Stimulated activated CD8-positive, alpha-beta memory T cell treated with anti-CD3 and anti-CD28 coated beads, Interleukin-2, amount 100 ng/mL, for 1 hour (primary cell): ENCODE results near the gene SERPINA3.

Experiments used
- DNase-seq, 2 donors: peaks; one replicate each; pipeline ENCODE4 v3.0.0-alpha.2; 2020; ENCODE audit warnings: low read depth in 2 of 2

The SERPINA3 gene

DNA sequence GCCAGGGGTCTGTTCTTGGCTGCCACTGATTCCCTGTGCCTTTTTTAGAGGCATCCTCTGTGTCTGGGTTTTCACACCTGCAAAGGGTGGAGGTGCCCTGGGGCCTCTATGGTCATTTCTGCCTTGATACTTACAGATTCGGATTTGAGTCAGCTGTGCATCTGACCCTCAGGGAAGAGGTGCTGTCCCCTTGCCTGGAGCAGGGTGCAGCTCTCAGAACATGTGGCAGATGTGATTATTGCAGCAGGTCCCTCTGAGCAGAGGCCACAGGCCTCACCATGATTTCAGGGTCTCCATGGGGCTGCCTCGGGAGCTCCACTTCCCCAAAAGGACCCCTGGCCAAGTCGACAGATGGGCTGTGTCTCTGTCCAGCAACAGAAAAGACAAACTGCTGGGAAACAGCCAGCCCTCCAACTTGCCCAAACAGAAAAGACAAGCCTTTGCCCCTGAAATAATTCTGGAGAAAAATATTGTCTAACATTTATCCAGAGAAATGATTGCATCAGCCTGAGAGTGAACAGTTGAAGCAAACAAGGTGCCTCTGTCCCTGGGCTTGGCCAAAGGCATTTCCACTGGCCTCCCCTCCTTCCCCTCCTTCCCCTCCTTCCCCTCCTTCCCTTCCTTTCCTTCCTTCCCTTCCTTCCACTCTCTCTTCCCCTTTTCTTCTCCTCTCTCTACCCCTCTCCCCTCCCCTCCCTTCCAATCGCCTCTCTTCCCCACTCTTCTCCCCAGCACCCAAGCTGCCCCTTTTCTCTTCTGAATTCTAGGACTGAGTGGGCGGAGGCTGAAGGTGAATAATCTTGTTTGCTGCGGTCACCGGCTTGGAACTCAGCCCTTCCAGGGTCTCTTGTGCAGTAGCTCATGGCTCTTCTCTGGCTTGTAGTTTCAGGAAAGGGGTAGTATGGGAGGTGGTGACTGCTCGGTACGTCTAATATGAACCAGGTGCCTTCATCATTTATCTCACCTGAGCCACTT lies 676 bp downstream of the SERPINA3 start:
- no peak for DNase-seq

DNA sequence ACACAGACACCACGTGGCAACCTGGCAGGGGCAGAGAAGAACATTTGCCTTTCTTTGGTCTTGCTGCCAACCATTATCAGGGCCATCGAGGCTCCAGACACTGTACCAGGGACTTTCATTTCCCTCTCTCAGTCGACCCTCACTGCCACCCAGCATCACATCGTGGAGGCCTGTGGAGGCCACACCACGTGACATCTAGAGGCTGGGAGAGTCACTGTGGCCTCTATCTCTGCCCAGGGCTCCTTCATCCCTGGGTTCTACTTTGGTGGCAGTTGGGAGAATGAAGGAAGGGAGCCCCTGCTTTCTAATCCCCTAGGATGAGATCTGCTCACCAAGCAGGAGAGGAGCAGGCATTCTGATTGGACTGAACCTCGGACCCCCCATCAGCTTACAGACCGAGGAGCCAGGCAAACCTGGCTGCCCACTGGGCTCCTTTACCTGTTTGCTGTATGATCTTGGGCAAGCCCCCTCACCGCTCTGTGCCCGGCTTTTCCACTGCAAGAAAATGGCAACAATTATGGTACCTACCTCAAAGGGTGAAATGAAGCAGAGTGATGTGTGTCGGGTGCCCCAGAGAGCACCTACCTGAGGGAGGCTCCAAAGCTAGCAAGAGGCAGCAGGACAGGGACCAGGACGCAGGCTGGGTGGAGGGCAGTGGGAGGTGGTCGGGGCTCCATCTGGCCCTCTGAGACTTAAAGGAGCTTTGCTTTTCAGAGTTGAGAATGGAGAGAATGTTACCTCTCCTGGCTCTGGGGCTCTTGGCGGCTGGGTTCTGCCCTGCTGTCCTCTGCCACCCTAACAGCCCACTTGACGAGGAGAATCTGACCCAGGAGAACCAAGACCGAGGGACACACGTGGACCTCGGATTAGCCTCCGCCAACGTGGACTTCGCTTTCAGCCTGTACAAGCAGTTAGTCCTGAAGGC lies 1.8 kb downstream of the SERPINA3 start:
- DNase-seq = no peak

DNA sequence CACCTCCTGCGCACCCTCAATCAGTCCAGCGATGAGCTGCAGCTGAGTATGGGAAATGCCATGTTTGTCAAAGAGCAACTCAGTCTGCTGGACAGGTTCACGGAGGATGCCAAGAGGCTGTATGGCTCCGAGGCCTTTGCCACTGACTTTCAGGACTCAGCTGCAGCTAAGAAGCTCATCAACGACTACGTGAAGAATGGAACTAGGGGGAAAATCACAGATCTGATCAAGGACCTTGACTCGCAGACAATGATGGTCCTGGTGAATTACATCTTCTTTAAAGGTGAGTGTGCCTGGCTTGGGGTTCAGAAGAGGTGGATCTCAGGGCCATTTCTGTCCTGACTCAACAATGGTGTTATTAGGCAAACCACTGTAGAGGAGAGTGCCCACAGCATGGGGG lies 2.6 kb downstream of the SERPINA3 start:
- DNase-seq = no peak

DNA sequence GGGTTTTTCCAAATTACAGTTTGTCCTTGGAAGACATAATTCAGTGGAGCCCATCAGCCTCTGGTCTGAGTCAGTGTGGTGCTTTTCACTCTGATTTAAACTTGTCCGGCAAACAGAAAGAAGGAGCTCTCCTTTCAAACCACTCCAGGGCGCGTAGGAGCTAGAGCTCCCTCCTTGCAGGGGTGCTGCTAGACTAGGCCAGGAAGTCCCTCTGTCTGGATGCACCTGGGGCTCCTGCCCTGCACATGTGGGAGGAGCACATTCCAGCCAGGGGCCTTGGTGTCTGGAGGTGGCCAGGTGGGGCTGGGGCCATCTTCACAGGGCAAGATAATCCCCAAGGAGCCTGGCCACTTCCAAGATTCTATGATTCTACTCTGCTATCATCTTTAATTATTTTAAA lies 3.1 kb downstream of the SERPINA3 start:
- no peak for DNase-seq

DNA sequence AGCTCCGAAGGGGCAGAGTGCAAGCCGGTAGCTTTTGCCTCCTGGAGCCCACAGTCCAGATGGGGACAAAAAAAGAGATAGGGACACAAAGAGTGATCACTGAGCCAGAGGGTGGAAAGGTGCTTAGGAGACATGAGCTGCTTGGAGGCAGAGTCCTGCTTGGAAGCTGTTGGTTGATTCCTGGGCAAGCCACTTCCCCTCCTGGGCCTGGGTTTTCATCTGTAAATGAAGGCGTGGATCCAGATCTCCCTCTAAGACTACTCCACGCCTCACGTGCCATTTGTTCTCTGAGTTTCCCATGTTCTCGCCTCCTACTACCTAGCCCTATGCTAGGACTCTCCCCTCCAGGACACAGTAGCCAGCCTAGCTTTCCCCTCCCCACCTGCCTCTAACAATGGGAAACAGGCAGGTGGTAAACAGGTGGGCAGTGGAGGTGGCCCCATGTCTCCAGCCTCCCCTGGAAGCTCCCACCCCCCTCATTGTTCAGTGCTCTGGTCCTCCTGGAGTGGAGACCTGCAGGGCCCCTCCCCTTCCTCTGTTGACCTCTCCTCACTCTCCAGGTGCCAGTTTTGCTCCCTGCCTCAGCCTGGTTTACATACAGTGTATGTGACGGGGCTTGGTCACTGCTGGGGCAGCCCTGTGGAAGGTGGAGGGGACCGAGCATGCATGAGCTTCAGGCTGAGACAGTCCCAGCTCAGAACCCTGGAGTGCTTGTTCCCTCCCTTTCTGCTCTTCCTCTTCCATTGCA lies 3.8 kb downstream of the SERPINA3 start:
- DNase-seq = no peak

DNA sequence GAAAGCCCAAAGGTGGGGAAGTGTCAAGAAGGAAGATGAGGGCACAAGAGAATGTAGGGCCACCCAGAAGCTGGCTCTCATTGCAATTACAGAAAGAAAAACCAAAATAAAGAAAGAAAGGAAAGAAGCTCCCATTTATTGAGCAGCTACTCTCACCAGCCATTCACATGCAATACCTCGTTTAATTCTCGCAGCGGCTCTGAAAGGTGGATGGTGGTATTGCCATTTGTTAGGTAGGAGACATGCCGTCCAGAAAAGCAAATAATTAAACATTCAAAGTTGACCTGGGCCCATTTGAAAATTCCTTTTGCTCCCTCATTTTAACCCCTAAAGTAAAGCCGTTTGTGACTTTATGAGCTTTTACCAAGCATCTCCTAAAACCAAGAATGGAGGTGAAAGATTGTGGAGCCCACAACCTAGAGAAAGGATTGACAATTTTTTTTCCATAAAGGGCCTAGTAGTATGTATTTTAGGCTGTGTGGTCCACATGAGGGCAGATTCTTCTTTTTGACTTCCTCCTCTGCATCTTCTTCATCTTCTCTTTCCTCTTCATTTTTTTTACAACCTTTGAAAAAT lies 5.3 kb downstream of the SERPINA3 start:
- DNase-seq = no peak

DNA sequence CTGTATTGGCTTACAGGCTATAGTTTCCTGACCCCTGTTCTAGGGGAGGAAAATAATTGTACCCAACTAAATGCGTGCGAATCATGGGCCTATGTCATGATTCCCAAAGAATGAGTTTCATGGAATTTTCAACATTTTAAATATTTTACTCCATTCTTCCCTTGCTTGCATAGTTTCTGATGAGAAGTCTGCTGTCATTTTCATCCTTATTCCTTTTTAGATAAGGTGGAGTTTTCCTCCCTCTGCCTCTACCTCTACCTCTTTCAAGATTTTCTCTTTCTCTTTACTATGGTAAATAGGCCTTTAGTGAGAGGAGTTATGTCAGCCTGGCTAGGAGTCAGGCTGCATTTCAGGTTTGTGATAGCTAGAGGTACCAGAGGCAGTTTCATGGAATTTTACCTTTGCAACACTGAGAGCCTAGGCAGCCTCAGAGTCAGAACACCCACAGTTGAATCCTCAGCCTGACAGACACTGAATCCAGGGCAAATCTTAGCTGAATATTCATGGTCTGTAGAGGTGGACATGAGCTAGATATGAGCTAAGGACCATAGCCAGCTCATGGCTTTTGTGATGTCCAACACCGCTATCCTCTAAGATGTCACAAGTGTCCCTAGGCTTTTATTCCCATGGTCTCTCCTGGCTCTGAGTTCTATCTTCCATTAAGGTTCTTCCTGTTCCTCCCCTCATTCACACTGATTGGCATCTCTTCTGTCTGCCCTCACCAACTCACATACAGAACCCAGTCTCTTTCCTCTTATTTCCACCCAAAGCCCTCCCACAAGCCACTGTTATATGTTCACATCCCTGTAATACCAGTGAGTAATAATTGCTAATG lies 6.0 kb downstream of the SERPINA3 start:
- DNase-seq = no peak

DNA sequence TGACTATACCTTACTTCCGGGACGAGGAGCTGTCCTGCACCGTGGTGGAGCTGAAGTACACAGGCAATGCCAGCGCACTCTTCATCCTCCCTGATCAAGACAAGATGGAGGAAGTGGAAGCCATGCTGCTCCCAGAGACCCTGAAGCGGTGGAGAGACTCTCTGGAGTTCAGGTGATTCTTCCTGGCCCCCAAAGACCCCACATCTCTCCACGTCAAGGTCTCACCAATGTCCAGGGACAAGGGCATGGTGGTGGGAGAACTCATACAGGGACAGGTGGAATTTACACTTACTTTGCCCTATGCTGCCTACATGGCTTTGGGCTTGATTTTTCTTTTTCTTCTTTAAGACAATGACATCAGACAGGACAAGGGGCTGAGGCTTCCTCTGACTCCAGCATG lies 7.1 kb downstream of the SERPINA3 start:
- DNase-seq = no peak

DNA sequence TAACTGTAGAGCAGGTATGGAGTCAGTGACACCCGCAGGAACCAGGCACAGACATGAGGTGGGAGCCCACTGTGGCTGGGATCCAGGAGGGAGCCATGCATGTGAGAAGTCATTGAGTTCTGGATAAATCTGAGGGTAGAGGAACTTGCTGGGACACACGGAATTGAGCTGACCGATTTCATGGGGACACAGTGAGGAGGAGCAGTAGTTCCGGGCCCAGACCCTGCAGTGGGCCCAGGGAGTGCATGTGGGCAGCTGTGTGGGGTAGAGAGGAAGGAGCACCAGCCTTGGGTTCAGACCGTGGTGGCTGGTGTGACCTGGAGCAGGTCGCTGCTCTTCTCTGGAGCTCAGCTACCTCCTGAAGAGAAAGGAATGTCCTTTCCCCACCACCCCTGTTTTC lies 8.4 kb downstream of the SERPINA3 start:
- no peak for DNase-seq

DNA sequence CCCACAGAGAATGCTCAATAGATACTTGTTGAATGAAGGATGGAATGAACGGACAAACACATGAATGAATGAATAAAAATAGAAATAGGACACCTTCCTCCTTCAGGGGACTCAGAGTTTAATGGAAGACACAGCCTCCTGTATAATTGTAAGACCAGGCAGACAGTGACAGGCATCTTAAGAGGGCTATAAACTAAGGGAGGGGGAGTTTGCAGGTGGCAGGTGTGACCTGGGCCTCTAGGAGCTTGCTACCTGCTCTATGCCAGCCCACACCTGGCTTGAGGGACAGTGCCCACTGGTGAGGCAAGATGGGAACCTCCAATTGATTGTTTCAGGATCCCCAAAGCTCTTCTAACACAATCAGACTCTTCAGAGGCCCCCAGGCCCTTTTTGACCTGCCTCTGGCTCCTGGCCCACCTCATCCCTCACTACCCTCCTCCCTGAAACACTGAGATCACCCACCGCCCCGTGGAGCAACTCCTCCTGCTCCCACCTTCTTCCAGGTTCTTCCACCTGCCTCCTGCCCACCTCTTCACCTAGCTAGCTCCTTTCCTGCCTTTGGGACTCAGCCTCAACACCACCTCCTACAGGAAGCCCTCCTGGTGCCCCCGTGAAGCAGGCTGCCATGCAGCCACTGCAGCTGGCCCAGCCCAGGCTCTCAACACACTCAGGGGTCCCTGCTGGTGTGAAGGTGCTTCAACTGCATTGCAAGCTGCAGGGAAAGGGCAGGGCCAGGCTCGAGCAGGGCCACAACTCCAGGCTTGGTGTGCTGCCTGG lies 9.4 kb downstream of the SERPINA3 start:
- no peak for DNase-seq

DNA sequence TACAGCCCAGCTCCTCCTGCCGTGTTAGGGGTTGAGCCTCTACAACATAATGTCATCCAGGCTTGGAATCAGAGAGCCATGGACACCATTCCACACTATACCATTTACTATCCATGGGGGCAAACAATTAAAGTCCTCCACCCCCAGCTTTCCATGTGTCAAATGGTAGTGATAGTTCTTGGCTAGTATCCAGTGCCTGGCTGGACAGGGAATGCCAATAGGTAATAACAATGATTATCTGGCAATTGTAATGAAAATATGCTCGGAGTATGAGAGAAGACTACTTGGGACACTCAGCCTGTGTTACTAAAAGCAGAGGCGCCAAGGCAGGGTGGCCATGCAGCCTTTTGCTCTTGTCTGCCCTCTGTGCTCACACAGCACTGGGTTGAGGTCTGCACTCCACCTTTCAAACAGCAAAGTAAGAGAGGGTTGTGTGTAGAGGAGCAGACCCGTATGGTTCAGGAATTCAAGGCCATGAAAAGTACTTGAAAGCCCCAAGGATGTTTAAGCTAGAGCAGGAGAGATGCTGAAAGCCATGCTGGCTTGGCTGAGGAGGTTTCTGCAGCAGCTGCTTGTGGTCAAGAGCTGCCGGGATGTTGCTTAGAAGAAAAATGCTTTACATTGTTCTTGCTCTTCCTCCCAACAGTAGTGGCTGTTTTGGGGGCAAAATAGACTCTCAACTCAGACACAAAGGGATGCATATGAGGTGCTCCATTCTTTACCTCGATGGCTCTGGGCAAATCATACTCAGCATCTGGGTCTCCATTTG lies 10.6 kb downstream of the SERPINA3 start:
- DNase-seq = no peak

DNA sequence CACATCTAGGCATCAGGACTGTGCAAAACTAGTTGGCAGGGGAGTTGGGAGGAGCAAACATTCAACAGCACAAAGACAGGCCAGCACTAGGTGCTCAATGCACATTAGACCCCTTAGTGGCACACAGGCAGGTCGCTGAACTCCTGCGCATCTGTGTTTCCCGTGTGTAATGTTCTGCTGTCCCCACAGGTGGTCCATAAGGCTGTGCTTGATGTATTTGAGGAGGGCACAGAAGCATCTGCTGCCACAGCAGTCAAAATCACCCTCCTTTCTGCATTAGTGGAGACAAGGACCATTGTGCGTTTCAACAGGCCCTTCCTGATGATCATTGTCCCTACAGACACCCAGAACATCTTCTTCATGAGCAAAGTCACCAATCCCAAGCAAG lies 11.2 kb downstream of the SERPINA3 start:
- no peak for DNase-seq

DNA sequence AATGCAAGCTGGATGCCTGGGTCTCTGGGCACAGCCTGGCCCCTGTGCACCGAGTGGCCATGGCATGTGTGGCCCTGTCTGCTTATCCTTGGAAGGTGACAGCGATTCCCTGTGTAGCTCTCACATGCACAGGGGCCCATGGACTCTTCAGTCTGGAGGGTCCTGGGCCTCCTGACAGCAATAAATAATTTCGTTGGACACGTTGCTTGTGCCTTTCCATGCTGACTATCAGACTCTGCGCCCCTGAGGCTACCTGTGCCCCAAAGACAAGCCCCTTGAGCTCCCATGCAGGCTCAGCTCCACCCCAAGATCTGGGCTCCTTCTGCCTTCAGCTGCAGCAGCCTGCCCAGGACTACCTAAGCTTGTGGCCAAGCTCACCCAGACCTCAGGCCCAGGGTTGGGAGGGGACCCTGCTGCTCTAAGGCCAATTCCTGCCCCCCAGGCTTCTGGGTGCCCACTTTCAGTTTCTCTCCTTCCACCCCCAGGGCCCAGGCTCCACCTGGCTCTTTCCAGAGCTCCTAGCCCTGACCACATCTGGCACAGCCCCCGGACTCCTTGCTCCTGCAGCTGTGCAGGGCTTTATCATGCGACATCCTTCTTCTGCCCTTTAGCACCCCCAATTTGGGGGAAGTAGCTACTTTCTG lies 11.8 kb downstream of the SERPINA3 start:
- no peak for DNase-seq

DNA sequence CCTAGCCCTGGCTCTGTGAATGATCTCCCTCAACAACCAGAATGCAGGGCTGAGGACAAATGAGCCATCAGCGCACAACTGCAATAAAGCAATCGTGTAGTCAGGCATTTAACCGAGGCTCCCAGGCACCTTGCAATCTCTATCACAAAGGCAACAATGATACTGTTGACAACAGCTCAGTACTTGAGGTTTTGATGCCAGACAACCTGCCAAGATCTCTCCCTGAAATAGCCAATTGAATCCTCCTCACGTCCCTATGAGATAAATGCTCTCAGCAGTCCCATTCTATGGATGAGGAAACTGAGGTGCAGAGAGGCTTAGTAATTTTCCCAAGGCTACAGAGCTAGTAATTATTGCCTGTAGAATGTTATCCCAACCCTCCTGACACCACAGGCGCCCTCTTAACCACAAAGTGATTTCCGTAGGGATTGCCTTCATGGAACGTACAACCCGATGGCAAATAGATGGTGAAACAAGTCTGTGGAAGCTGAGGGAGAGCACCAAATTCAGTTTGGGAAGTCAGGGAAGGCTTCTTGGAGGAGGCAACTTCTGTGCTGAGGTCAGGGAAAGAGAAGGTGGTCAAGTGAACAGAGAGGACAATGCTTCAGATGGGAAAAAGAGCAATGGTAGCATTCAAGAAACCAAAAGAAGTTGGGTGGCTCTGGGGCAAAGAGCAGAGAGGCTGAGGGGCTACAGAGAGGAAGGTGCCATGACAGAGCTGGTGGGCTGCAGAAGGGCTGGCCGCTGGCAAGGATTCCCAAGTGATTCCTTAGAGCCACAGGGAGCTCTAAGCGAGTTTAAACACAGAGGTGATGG lies 12.6 kb downstream of the SERPINA3 start:
- no peak for DNase-seq

DNA sequence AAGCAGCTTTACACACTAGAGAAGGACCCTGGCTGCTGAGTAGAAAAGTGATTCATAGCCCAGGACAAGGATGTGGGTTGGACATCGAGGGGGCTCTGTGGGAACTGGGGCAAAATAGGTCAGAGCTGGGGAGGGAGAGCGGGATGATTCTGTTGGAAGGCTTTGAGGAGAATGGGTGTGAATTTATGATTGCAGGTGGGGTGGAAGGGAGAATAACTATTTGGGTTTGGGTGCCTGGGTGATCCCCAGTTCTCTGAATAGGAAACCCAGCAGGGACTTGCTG lies 13.1 kb downstream of the SERPINA3 start:
- DNase-seq = no peak

DNA sequence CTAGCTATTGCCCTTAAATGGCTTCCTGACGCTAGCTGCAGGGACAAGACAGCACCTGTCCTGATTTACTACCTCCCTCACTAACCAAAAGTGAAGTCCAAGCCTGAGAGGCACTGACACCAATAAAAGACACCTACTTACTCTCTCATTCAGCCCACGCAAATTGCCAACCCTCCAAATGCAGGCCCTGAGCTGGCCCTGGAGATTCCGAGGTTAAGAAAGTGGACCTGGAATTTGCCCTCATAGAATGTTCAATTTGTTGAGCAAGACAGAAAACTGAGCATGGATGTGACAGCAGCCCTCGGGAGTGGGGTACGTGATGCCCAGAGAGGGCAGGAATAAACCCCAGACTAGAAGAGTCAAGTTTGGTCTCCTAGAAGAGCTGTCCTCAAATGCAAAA lies 16.4 kb downstream of the SERPINA3 start:
- DNase-seq = no peak

DNA sequence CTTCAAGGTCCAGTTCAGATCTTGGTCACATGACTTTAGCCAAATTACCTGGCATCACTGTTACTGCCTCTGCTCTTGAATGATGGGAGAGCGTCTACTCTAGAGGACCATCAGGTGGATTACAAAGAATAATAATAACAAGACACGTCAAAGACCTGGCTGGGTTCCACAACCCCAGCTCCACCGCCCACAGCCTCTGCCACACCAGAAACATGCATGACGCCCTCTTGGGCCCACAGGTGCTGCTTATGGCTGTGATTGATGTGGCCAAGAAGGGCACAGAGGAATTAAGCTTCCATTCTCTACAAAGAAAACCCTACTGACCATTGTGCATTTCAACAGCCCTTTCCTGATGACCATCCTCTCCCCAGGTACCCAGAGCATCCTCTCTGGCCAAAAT lies 18.2 kb downstream of the SERPINA3 start:
- DNase-seq = no peak

DNA sequence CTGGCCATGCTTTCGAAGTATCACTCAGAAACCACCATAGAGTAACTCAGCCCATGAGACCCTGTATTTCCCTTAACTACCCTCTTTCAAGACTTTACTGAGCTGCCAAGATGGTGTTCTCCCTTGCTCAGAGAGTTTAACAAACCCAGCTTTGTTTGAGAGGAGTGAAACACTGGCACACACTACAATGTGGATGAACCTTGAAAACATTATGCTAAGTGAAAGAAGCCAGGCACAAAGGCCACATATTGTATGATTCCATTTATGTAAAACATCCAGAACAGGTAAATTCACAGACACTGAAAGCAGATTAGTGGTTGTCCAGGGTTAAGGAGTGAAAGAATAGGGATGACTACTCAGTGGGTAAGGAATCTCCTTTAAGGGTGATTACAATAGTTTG lies 18.9 kb downstream of the SERPINA3 start:
- DNase-seq = no peak
